HG02973 (cell line): ENCODE results near the gene TMEM63B.
A peak's percentile ranks its signal among the peaks of the same experiment; 100 is the strongest.
"Not testable (repeated sequence)": the region's sequence is repeated elsewhere in the genome, so short reads cannot be mapped to it uniquely, and the experiment has no call there.

Experiments used
- ATAC-seq: cut with Tn5 transposase; IDR thresholded peaks from one replicate; pipeline ENCODE4 v1.9.1; 2021; ENCODE audit warnings: moderate library complexity; ENCODE audit not compliant: unreplicated experiment

Gene TMEM63B

DNA sequence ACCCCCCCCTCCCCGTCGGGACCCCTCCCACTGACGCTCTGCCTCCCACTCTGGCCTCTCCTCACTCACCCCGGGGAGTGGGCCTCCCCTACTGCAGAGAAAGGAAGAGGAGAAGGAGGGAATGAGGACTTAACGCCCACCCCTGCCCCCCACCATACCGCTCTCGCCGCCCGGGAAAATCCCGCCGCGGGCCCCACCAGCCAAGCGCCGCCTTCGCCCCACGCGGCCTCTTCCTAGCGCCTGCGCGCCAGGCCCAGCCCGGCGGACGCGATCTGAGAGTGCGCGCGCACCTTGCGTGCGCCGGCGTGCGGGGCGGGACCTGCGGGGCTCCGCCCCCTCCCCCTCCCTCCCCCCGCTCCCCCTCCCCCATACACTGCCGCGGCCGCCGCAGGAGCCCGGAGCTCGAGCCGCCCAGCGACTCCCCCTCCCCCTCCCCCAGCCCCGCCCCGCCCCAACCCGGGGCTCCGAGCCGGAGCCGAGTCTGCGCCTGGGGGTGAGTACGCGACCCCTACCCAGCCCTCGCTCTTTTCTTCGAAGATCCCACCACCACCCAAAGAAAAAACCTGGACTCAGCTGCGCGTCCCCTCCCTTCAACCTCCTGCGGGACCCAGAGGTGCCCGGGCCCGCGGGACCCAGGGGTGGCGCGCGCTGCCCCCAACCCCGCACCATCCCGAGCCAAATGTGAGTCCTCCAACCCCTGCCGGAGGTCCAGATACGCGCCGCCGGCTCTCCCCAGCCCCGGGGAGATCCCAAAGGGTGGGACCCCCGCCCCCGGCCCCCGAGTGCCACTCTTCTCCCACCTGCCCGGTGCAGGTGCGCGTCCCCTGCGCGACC lies at the start of gene TMEM63B, which contains the start of gene MRPL14:
TSS of gene TMEM63B (plus strand) at position 369 of the 834 bp plus-strand sequence. CDS start 7,031 bp downstream, outside the sequence.
TSS of gene MRPL14 (minus strand) at position 267 of the 834 bp plus-strand sequence. CDS start 10,841 bp downstream, outside the sequence.
- peak; percentile 59 for ATAC-seq

DNA sequence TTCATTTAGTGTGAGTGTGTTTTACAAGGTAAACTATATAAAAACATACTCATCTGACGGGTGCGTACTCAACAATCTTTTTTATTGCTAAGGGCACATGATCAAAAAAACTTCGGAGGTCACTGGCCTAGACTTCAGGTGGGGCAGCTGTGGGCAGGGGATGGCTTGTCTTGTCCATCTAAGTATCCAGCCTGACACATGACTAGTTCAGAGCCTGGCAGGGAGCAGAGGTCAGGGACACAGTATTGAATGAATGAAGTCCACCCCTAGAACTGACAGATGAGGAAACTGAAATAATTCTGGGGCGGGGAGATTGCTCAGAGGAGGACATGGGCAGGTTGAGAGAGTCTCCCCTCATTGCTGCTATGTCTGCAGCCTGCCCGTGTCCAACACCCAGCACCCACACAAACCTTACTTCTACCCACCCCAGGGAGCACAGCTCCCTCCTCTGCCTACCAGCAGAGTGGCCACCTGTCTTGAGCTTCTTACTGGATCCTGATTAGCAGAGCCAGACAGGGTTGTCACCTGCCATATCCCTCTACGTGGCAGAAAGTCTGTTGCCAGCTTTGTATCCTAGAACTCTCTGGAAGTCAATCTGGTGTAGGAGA lies 49.0 kb upstream of the TMEM63B start:
- ATAC-seq: no peak

DNA sequence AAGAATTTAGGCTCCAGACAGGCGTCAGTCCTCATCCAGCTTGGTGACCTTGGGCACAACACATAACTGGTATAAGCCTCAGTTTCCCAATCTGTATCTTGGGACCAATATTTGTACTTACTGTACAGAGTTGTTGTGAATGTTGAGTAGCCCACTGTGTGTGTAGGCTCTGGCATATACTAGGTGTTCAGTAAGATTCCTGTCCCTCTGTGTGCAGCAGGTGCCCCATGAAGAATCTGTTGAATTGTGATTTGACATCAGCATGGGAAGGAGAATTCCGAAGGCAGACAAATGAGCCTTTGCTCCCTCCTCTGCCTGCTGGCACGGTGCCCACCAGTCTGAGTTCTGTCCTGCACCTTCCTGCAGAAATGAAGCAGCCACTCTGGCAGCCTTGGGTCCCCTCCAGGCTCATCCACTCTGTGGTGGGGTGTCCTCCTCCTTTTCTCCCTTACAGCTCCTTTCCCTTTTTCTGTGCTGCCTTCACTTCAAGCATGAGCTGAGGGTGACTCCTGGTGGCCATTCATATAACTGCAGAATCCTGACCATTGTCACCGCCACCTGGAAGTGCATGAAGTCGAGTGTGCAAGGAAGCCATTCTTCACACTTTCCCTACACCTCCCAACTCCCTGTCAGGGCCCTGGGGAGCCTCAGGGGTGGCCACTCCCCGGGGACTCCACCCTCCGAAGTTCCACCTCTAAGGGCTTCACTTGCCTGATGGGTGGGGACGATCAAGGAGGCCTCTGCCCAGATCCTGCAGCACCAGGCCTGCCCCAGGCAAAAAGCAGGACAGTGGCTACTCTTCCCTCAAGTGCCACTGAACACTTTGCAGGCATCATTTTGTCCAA lies 48.3 kb upstream of the TMEM63B start:
- ATAC-seq: no peak

DNA sequence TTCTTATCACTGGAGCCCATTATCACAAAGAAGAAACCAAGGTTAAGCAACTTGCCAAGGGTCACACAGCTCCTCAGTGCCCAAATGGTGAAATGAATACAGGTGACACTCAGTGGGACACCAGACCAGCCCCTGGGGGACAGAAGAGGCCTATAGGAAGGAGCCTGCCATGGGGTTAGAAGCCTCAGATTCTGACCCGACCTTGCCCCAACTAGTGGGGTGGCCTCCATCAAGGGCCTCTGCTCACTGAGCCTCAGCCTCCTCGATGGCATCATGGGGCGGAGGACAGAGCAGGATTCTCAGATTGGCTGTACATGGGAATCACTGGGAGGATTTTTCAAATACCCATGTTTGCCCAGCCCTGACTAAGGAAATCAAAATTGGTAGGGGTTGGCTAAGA lies 47.7 kb upstream of the TMEM63B start:
- ATAC-seq: no peak

DNA sequence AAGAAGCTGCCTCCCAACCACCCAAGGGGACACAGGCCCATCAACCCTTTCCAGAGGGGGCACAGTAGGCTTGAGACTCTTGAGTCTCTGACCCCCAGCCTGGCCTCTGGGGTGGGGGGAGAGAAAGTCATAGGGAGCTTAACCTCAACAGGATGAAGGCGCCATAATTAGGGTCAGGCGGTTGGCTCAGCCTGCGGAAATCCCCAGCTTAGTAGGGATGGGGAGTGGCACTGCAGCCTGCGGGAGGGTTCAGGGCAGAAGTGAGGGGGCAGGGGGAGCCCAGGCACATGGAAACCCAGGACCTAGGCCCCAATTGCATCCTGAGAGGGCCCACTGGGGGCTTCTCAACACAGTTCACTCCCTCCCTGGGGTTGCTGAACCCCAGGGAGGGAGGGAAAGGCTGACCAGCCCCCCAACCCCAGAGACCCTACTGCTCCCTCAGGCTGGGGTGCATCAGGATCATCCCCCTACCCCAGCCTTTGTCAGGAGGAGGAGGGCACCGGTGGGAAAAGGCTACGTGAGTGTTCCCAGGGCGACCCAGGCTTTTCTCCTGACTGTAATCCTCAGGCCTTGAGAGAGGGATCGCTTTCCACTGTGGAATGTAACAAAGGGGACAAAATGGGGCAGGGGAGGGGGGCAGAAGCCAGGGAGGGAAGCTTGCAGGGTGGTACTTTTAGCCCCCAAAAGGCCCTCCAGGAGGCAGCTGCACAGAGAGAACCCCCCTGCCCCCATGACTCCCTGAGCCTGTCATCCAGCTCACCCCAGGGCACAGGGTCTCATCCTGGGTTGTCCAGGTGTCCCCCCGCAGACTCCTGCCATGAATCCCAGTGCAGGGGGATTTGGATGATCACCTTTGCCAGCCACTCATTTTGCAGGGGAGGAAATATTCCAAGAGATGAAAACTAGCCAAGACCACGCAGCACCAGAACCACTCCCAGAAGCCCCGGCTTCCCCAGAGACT lies 46.5 kb upstream of the TMEM63B start:
- no peak for ATAC-seq

DNA sequence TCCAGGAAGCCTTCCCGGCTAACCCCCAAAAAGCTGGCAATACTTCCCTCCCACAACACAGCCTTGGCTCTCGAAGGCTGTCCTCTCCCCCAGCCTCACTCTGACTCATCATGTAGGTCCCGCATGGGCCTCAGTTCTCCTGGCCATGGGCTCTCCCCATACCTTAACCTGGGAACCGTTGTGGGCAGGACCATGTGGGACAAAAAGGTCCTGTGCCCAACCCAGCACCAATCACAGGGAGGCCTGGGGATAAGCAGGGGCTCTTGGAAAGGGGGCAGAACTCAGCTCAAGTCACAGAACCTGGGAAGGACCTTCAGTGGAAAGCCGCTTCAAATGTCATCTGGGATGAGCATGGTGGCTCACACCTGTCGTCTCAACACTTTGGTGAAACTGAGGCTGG lies 45.6 kb upstream of the TMEM63B start:
- ATAC-seq: no peak

DNA sequence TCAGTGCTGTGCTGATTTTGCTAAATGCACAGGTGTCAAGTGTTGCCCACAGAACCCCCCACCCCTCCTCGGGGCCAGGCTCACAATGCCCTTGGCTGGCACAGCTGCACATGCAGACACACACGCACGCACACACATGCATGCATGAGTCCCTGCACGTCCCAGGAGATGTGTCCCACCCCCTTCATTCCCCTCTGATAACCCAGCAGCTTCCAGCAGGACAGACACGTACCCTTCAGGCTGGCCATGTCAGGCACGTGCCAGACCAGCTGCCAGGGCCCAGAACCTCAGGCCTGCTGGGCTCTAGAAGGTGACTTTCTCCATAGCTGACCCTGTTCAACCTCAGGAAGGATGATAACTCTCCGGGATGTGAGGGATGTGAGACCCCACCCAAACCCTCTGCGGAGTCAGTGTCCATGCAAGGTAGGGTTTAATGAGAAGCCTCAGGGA lies 44.5 kb upstream of the TMEM63B start:
- ATAC-seq: no peak

DNA sequence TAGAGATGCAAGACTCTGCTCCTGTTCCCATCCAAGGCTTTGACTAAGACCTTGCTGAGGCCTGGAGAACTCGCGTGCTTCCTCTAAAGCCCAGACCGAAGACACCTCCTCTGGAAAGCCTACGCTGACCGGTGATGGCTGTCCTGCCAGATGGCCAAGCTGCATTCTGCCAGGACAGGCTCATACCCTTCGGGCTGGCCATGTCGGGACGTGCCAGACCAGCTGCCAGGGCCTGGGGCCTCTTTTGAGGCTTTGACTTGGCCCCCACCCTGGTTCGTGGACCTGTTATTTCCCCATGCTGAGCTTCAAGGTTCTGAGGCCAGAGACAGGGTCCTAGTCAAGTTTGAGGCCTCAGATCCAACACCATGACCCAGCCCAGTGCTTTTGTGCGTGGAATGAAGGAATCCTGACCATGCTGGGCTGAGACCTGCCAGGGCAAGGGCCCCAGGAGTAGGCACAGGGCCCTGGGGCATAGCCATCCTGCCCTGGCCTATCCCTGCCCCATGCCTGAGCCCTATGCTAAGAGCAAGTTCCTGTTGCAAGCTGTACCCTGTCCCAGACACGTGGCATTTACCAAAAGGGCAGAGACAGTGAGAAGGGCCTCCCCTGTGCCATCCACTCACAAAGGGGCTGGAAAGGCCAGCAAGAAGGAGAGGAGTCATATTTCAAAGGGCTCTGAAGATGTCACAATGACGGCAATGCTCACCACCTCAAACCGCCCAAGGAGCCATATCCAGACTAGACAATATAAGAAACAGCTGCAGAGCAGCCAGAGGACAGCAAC lies 42.9 kb upstream of the TMEM63B start:
- ATAC-seq: no peak

DNA sequence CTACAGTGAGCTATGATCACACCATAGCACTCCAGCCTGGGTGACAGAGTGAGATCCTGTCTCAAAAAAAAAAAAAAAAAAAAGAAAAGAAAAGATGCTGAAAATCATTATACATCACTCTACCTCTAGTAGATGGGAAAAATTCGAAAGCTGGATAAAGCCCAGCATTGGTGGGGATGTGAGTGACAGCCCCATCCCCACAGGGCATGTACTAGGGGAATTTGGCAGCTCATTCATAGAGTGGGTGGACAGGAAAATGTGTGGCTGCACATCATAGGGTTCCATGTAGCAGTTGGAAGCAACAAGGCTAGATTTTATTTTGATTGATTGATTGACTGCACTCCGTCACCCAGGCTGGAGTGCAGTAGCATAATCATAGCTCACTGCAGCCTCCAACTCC lies 42.1 kb upstream of the TMEM63B start:
- no peak for ATAC-seq

DNA sequence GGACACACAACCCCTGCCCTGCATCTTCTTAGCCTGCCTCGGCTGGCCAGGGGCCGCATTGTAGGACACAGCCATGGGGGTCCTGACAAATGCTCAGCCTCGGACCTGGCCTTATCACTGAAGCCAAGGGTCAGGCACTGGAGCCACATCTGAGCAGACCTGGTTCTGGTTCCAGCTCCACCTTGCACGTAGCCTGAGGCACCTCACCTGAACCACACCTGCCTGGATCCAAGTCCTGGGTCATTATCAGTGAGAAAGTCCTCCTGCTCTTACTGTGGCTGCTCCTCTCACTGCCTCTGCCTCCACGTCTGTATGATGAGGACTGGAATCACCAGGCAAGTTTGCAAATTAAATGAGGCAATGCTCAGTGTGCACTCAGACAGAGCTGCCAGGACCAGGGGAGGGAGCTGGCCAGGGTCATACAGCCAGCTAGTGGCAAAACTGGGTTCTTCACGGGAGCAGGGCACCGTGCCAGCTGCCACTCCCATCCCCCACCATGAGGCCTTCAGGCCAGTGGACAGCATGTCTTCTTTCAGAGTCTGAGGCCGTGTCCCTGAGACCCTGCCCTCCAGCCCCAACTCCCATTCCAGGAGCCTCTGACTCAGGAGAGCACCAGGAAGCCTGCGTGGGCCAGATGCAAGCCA lies 40.3 kb upstream of the TMEM63B start:
- ATAC-seq: no peak

DNA sequence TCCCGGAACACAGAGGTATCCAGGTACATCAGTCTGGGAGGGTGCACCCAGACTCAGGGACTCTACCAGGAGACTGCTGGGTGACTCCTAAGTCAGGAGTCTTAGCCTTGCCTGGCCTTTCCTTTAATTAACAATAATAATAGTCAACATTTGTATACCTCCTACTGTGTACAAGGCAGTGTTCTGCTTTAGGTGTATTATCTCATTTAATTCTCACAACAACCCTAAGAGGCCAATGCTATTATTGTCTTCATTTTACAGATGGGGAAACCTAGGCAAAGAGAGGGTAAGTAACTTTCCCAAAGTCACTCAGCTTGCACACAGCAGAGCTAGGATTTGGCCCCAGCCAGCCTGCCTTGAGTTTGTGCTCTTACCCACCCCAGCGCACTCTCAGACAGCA lies 39.7 kb upstream of the TMEM63B start:
- no peak for ATAC-seq

DNA sequence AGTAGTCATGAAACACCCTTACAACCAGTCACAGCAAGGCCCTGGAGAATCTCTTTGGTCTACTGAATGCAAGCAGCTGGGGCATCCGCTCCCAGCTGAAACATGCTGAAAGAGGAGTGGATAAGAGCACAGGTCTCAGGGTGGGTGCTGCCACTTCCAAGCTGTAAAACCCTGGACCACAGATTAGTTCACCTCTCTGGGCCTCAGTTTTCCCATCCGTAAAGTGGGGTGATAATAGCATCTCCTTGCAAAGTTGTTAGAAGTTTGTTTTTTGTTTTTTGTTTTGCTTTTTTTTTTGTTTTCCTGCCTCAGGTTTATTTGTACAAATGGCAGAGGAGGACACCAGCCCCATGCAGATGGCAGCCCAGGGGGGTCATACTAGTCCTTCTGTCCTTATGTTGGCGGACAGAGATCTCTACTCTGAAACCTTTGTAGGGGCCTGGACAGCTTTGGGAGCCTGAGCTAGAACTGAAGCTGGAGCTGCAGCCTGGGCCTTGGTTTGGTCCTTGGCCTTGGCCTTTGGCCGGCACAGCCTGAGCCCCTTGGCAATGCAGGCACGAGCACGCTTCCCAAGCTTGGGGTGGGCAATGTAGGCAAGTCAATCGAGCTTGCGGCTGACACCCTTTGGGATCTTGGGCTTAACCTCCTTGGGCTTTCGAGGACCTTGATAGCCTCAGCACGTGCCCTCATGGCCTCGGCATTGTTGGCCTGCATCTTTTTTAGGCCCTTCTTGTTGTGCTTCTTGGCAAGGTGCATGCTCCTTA lies 38.3 kb upstream of the TMEM63B start:
- no peak for ATAC-seq

DNA sequence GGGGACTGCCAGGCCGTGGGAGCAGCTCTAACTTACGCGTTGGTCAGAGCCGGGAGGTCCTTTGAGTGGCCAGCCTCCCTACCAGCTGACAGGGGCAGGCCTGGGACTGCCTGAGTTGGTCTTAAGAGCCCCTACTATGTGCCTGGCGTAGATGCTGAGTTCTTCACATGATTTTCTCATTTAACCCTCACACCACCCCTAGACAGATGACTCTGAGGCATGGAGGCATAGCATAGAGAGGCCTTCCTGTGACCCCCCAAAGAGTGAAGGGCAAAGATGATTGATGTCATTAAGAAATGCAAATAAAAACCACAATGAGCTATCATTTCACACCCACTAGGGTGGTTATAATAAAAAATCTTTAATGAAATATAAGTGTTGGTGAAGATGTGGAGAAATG lies 36.9 kb upstream of the TMEM63B start:
- ATAC-seq: no peak

DNA sequence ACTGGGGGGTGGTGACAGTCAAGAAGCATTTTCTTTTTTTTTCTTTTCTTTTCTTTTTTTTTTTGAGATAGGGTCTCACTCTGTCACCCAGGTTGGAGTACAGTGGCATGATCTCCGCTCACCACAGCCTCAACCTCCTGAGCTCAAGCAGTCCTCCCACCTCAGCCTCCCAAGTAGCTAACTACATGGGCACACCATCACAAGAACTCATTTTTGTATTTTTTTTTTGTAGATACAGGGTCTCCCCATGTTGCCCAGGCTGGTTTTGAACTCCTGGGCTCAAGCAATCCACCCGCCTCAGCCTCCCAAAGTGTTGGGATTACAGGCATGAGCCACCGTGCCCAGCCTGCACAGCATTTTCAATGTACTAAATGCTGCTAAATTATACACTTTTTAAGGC lies 36.0 kb upstream of the TMEM63B start:
- ATAC-seq: not testable (repeated sequence)

DNA sequence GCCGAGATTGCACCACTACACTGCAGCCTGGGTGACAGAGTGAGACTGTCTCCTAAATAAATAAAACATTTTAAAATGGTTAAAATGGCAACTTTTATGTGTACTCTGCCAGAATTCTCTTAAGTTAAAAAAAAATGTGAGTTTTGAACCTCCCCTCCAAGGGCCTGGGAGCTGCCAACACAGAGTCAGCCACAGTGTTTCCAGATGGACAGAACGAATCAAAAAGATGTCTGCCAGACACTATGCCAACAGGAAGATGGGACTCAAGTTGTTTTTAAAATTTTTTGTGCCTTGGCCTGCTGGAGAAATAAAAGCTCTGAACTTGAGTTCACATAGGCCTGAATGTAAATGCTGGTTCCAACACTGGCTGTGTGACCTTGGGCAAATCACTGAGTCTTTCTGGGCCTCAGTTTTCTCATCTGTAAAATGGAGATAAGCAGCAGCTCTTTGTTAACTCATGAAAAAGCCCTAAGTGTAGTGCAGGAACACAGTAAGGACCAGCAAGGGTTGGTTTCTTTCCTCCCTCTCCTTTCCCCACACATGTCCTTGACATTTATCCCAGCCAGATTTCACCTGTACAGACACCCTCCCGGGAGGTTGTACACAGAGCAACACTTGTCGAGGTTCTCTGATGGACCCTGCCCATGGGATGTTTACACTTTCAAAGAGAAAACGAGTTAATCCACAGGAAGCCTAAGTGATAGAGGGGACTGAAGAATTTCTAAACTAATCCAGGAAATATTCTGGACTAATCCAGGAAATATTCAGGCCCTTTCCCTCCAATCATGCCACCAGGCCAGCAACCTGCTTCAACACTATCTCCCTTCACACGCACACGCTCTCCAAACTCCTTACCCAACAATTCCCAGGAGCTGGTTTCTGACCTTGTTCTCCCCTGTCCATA lies 35.1 kb upstream of the TMEM63B start:
- no peak for ATAC-seq

DNA sequence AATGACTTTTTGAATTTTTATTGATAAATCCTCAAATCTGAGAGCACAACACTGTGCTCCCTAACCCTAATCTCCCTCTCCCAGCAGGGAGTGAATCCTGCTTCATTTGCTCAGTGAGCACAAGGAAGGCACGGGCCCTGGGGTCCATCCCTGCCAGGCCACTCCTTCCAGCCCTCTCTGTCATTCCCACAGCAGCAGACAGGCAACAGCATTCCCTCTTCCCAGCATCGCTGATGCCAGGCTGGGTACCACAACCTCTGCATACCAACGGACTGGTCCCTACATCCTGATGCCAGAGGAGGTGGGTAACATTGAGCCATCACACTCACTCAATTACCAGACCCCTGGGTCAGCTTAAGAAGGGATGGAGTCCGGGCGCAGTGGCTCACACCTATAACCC lies 34.3 kb upstream of the TMEM63B start:
- ATAC-seq: no peak

DNA sequence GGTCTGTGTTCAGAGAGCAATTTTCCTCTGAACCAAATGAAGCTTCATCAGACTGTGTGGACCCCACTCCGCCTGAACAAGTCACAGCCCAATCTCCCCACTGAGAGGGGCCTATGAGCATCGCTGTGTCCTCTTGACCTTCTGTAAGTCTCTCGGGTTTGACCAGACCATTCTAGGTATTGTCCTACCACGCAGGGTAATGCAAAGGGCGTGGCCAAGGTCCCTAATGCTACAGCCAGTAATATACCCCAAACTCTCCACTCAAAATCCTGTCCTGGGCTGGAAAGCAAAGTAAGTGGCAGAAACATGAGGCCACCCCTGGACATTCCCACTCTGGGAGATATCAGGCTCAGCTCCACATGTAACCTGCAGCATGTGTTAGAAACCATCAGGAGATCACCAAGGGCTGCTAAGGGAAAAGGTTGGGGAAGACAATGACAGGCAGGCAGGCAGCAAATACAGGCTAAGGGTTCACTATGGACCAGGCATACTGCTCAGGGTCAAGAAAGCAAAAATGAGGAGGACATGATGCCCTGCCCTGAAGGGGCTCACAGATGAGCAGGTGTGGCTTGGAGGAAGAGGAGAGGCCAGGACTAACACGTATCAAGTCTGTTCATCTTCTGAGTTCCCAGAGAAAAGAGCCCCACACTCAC lies 33.5 kb upstream of the TMEM63B start:
- ATAC-seq: no peak
